T-helper 2 cell (primary cell): Measurements from ENCODE around the gene HSPA1L.

ENCODE experiments used
- DNase-seq, 5 experiments: peaks; one replicate each; pipeline versions ENCODE4 v3.0.0 to v3.0.0-alpha.2; 2012 to 2022

Gene HSPA1L

DNA sequence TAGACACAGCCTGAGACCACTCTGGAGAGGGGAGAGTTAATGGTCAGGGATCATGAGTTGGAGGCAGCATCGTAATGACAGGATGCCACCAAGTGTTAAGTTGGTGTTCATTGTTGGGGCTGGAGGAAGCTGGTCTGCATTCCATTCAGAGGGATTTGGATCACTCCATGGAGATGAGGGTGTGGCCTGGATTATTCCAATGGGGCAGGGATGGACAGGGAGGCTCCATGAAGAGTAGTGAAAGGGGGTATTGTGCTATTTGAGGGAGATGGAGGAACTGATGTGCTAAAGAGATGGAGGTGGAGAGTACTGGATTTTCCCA, 51.5 kb downstream of the HSPA1L start:
- DNase-seq = no peak

DNA sequence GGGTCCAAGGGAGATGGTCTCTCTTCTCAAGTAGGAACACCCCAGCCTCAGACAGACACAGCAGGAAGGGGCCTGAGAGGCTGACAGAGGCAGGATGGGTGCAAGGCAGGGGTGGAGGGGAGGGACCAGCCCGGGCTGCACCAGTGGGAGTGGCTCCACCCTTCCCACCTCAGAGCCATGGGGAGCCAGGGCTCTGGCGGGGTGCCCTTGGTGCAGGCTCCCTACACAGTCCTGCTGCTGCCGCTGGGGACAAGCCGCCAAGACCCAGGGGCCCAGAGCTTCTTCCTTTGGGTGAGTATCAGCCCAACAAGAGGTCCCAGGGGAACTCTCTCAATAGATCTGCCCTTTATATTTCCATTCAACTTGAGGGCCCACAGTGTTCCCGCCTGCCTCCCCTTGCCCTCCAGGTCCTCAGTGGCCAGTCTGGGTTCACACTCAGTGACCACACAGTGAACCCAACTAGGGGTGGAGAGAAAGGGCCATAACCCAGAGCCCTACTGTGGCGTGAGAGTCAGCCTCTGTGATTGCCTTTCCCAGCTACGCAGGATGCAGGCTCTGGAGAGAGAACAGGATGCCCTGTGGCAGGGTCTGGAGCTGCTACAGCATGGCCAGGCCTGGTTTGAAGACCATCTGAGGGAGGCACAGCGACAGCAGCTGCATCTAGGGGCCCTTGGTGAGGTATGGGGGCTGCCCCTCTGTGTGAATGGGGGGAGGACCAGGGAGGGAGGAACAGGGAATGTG, 52.0 kb downstream of the HSPA1L start:
- DNase-seq = no peak

DNA sequence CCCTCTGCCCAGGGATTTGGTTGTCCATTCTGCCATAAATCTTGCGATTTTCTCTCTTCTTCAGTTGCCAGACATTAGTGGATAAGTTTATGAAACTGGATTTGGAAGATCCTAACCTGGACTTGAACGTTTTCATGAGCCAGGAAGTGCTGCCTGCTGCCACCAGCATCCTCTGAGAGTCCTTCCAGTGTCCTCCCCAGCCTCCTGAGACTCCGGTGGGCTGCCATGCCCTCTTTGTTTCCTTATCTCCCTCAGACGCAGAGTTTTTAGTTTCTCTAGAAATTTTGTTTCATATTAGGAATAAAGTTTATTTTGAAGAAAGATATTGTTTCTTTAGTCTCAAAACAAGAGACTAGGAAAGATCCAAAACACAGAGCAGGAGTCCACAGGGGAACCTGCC, 52.7 kb downstream of the HSPA1L start, which contains the start of gene SAPCD1:
SAPCD1 (plus strand) TSS at position 301 of the 400 bp plus-strand sequence. CDS start 399 bp downstream, outside the sequence.
- no peak for DNase-seq

DNA sequence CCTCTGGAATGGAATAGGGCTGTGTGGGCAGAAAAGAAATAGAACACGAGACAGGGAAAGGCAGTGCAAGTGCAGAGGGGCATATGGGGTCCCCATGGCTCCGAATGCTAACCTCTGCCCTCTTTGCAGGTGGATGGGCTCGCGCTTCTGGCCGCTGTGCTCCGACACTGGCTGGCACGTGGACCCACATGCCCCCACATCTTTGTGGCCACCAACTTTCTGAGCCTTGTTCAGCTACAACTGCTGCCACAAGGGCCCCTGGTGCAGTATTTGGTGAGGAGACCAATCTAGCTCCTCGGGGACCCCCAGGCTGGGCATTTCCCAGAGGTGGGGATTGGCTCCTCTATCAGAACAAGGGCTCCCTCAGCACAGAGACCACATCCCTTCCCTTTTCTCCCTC, 53.7 kb downstream of the HSPA1L start:
- no peak for DNase-seq

DNA sequence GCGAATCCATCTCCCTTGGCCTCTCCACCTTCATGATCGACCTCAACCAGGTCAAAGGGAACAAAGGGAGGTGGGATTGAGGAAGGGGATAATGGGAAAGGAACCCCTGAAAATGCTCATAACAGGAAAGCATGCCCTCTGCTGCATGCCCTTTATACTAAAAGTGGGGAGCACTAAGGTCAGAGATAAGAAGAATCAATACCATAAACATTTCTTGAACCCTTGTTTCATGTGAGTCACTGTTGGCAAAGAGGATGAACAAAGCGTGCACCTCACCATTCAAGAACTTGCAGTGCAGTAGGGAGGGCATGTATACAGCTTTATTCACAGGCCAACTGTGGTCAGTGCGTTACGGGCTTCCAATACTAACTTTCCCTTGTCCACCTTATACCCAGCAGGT, 54.3 kb downstream of the HSPA1L start:
- no peak for DNase-seq
